ENCODE data around the gene BHMT2. TPM values are rescaled to one million over a fixed set of nuclear protein-coding genes. Genes with fewer than 3 reads are reported as not detected.

Gene BHMT2
- total RNA-seq, 4 donors from 2014 or later: 0.42 to 5.4 (median 1.8) TPM

- 65 to 74% methylated on average over 3 of the region's 3 CpGs for WGBS, 2 donors
- intact Hi-C loops (cut with DNase I; ENCODE audit: low total_unique reads): no loop called here
- TF ChIP-seq POLR2A (IDR thresholded peaks at IDR 0.05): no peak
- TF ChIP-seq CTCF (IDR thresholded peaks at IDR 0.05): no peak
- no peak for DNase-seq (ENCODE audit: low spot score in 2 of 2)
- H3K4me3 ChIP-seq (ENCODE audit: low read depth, poor library complexity, severe bottlenecking): no peak overlapping the region
These were observed 19.1 kb upstream of the BHMT2 start for GRCh38 chr5:79050498-79050897.

- intact Hi-C loops (cut with DNase I; ENCODE audit: low total_unique reads): no loop called here
- DNase-seq (ENCODE audit: low spot score in 2 of 2): no peak
- TF ChIP-seq CTCF (IDR thresholded peaks at IDR 0.05) (no peak), POLR2A (IDR thresholded peaks at IDR 0.05) (no peak)
- WGBS, 2 donors: 93% methylated on average over 4 of the region's 4 CpGs
- no peak overlapping the region for H3K4me3 ChIP-seq (ENCODE audit: low read depth, poor library complexity, severe bottlenecking)
These were observed 16.2 kb upstream of the BHMT2 start for GRCh38 chr5:79053321-79053720.

- DNase-seq (ENCODE audit: low spot score in 2 of 2): no peak
- TF ChIP-seq CTCF (IDR thresholded peaks at IDR 0.05) (no peak), POLR2A (IDR thresholded peaks at IDR 0.05) (no peak)
- intact Hi-C loops (cut with DNase I; ENCODE audit: low total_unique reads): no loop called here
- no peak overlapping the region for H3K4me3 ChIP-seq (ENCODE audit: low read depth, poor library complexity, severe bottlenecking)
- 83 to 97% methylated on average over 1 of the region's 1 CpG for WGBS, 2 donors
These were observed 14.6 kb upstream of the BHMT2 start for GRCh38 chr5:79055017-79055416.

GRCh38 chr5:79056847-79057246, 12.7 kb upstream of the BHMT2 start:
- no peak for TF ChIP-seq CTCF (IDR thresholded peaks at IDR 0.05)
- TF ChIP-seq POLR2A (IDR thresholded peaks at IDR 0.05): no peak
- no peak overlapping the region for H3K4me3 ChIP-seq (ENCODE audit: low read depth, poor library complexity, severe bottlenecking)
- DNase-seq (ENCODE audit: low spot score in 2 of 2): no peak
- intact Hi-C loops (cut with DNase I; ENCODE audit: low total_unique reads): no loop called here

GRCh38 chr5:79059674-79060073, 9.9 kb upstream of the BHMT2 start:
- TF ChIP-seq POLR2A (IDR thresholded peaks at IDR 0.05) (no peak), CTCF (IDR thresholded peaks at IDR 0.05) (no peak)
- DNase-seq (ENCODE audit: low spot score in 2 of 2): no peak
- no peak overlapping the region for H3K4me3 ChIP-seq (ENCODE audit: low read depth, poor library complexity, severe bottlenecking)
- intact Hi-C loops (cut with DNase I; ENCODE audit: low total_unique reads): no loop called here
- WGBS, 2 donors: 92 to 94% methylated on average over 4 of the region's 4 CpGs

GRCh38 chr5:79062436-79062835, 7.1 kb upstream of the BHMT2 start:
- WGBS, 2 donors: 58 to 63% methylated on average over 3 of the region's 3 CpGs
- no peak for DNase-seq (ENCODE audit: low spot score in 2 of 2)
- H3K4me3 ChIP-seq (ENCODE audit: low read depth, poor library complexity, severe bottlenecking): no peak overlapping the region
- TF ChIP-seq CTCF (IDR thresholded peaks at IDR 0.05) (no peak), POLR2A (IDR thresholded peaks at IDR 0.05) (no peak)
- intact Hi-C loops (cut with DNase I; ENCODE audit: low total_unique reads): no loop called here
